ENCODE measurements around the gene GPR137B. TPM values are rescaled to one million over a fixed set of nuclear protein-coding genes. Genes with fewer than 3 reads are reported as not detected.

The GPR137B gene
- total and polyA plus RNA-seq, 2 experiments from 2014 or later, result 13.0 to 15.5 TPM

GRCh38 chr1:236143104-236143948, 987 bp downstream of the GPR137B start:
- H3K4me2 ChIP-seq, result peak overlapping the region; percentile 80
- H4K20me1 ChIP-seq (ENCODE audit: insufficient read depth, poor library complexity, severe bottlenecking), result peaks cover 23% of the 10 kb centered on the region
- DNase-seq (ENCODE audit: low spot score), result peak; percentile 63
- H3K27ac ChIP-seq, result peak overlapping the region; percentile 53
- no peaks in the 10 kb centered on the region for H3K36me3 ChIP-seq (replicated peaks; ENCODE audit: insufficient read depth, low read depth)
- no peaks in the 10 kb centered on the region for H3K9me3 ChIP-seq (ENCODE audit: low read depth)
- peak overlapping the region; percentile 81 for H3K4me3 ChIP-seq
- peak overlapping the region; percentile 86 for H2AFZ ChIP-seq
- 15% methylated on average over 38 of the region's 39 CpGs for WGBS (ENCODE audit: low lambda C conversion rate, missing lambda C conversion rate)
- TF ChIP-seq EZH2 (IDR thresholded peaks at IDR 0.05; ENCODE audit: borderline replicate concordance) (no peak), EZH2phosphoT487 (IDR thresholded peaks at IDR 0.05; ENCODE audit: low read depth, severe bottlenecking, unreplicated experiment) (no peak), CTCF (IDR thresholded peaks at IDR 0.05; ENCODE audit: poor library complexity) (no peak)
- peaks cover 22% of the 10 kb centered on the region for H3K4me1 ChIP-seq (ENCODE audit: insufficient read depth)
- peaks cover 22% of the 10 kb centered on the region for H3K79me2 ChIP-seq
- peaks cover 24% of the 10 kb centered on the region for H3K27me3 ChIP-seq
- no peaks in the 10 kb centered on the region for H3K9me2 ChIP-seq (replicated peaks; ENCODE audit: insufficient read depth)

GRCh38 chr1:236144033-236144432, 1.7 kb downstream of the GPR137B start:
- H3K4me3 ChIP-seq, result peak overlapping the region; percentile 81
- H3K79me2 ChIP-seq, result peaks cover 22% of the 10 kb centered on the region
- TF ChIP-seq EZH2 (IDR thresholded peaks at IDR 0.05; ENCODE audit: borderline replicate concordance) (no peak), CTCF (IDR thresholded peaks at IDR 0.05; ENCODE audit: poor library complexity) (no peak)
- H3K27me3 ChIP-seq, result peaks cover 17% of the 10 kb centered on the region
- no peak overlapping the region for H2AFZ ChIP-seq
- no peak overlapping the region for H3K27ac ChIP-seq
- DNase-seq (ENCODE audit: low spot score), result no peak
- peak overlapping the region; percentile 80 for H3K4me2 ChIP-seq
- peaks cover 22% of the 10 kb centered on the region for H3K4me1 ChIP-seq (ENCODE audit: insufficient read depth)
- H3K36me3 ChIP-seq (replicated peaks; ENCODE audit: insufficient read depth, low read depth), result no peaks in the 10 kb centered on the region
- no peaks in the 10 kb centered on the region for H3K9me3 ChIP-seq (ENCODE audit: low read depth)
- no peaks in the 10 kb centered on the region for H3K9me2 ChIP-seq (replicated peaks; ENCODE audit: insufficient read depth)
- WGBS (ENCODE audit: low lambda C conversion rate, missing lambda C conversion rate), result 92% methylated on average over 14 of the region's 14 CpGs
- H4K20me1 ChIP-seq (ENCODE audit: insufficient read depth, poor library complexity, severe bottlenecking), result peaks cover 23% of the 10 kb centered on the region

GRCh38 chr1:236144446-236145150, 2.3 kb downstream of the GPR137B start:
- no peak overlapping the region for H3K4me3 ChIP-seq
- H3K4me1 ChIP-seq (ENCODE audit: insufficient read depth), result peaks cover 22% of the 10 kb centered on the region

More at GRCh38 chr1:236144446-236145150, 2.3 kb downstream of the GPR137B start:
- no peak for DNase-seq (ENCODE audit: low spot score)
- no peak overlapping the region for H2AFZ ChIP-seq
- H3K9me3 ChIP-seq (ENCODE audit: low read depth), result no peaks in the 10 kb centered on the region
- peaks cover 23% of the 10 kb centered on the region for H4K20me1 ChIP-seq (ENCODE audit: insufficient read depth, poor library complexity, severe bottlenecking)
- H3K79me2 ChIP-seq, result peaks cover 24% of the 10 kb centered on the region
- no peaks in the 10 kb centered on the region for H3K36me3 ChIP-seq (replicated peaks; ENCODE audit: insufficient read depth, low read depth)
- no peaks in the 10 kb centered on the region for H3K9me2 ChIP-seq (replicated peaks; ENCODE audit: insufficient read depth)
- H3K27me3 ChIP-seq, result peaks cover 13% of the 10 kb centered on the region
- WGBS (ENCODE audit: low lambda C conversion rate, missing lambda C conversion rate), result 62% methylated on average over 12 of the region's 12 CpGs
- no peak for TF ChIP-seq EZH2 (IDR thresholded peaks at IDR 0.05; ENCODE audit: borderline replicate concordance)
- no peak for TF ChIP-seq EZH2phosphoT487 (IDR thresholded peaks at IDR 0.05; ENCODE audit: low read depth, severe bottlenecking, unreplicated experiment)
- no peak for TF ChIP-seq CTCF (IDR thresholded peaks at IDR 0.05; ENCODE audit: poor library complexity)
- no peak overlapping the region for H3K27ac ChIP-seq
- H3K4me2 ChIP-seq, result peak overlapping the region; percentile 80

Data from hepatocyte (in vitro differentiated cells).